ENCODE data around the gene PRM3. TPM values are rescaled to one million over a fixed set of nuclear protein-coding genes. Genes with fewer than 3 reads are reported as not detected.

PRM3 gene
- total RNA-seq, 1 experiment from 2014 or later = not detected

DNA sequence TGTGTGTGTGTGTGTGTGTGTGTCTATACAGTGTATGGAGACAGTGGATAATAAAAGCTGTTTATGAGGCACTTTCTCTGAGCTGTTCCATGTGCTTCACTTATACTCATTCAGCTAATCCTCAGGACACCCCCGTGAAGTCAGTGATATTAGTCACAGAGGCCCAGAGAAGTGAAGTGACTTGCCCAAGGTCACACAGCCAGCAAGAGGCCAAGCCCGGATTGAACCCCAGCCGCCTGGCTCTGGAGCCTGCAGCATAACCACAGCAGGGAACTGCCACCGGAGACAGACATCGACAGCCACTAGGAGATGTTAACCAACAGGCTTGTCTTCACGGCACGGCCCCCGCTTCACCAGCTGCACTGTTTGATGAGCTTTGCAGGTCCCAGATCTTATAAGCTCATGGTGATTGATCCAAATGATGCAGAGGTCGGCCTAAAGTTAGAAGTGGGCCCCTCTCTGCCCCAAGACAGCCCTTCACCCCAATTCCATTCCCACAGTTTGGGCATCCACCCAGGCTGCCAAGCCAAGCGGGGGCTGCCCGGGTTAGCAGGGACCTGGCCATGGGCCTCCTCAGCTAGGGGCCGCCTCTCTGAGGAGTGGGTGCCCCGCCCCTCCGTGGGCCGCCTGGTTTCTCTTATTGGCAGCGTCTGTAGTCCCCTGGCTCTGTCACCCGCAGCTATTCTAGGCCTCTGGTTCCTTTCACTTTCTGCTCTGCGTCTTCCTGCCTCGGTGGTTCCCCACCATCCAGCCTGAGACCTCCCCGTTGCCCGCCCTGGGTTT lies 48.3 kb downstream of the PRM3 start:
- no peak for DNase-seq (ENCODE audit: low read depth)

DNA sequence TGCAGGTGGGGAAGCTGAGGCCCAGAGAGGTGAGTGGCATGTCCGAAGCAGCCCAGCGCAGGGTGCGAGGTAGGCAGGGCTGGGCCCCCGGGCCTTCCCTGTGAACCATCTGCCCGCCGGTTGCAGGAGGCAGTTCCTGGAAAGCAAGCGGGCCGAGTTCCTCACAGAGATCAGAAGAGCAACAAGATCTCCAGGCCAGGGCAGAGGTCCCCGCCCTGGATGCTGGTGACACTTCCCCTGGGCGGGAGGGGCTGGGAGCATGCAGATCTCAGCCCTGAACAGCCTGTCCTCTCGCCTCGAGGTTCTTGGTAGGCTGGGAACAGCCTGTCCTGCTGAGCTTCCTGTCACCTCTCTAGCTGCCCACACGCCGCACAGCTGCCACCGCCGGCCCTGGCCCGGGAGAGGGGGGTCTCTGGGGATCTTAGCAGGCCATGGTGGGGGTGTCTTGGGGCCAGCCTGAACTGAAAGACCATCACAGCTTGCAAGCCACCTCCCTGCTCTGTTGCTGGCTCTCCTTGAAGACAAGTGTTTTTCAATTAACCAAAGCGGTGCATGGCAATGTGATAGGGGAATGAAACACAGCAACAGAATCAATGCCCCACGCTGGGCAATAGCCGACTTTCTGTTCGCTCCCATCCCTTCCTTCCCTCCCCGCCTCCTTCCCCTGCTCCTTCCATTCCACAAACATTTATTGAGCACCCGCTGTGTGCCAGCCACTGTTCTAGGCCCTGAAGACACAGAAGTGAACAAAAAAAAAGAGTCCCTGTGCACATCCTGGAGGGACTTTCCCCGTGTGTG lies 49.1 kb downstream of the PRM3 start:
- DNase-seq (ENCODE audit: low read depth) = no peak

Other genes starting within 250 kb of the PRM3 start
- 17.1 and 21.2 TPM in 2 replicates for gene SOCS1, start 17.4 kb downstream of the PRM3 start, total RNA-seq (2014; rRNA removed; shearing (Covaris generic))
- not detected in 2 replicates for gene TNP2, start 4.3 kb downstream of the PRM3 start, total RNA-seq (2014; rRNA removed; shearing (Covaris generic))
- gene PRM2, start 2.9 kb upstream of the PRM3 start, total RNA-seq (2014; rRNA removed; shearing (Covaris generic)) = not detected in 2 replicates
- gene PRM1, start 7.7 kb upstream of the PRM3 start, total RNA-seq (2014; rRNA removed; shearing (Covaris generic)) = not detected in 2 replicates
- gene RMI2, start 71.8 kb upstream of the PRM3 start, total RNA-seq (2014; rRNA removed; shearing (Covaris generic)) = 33.2 and 33.4 TPM in 2 replicates

All from RPMI7951 (cell line).